ENCODE results near the gene VIPR2.

DNA sequence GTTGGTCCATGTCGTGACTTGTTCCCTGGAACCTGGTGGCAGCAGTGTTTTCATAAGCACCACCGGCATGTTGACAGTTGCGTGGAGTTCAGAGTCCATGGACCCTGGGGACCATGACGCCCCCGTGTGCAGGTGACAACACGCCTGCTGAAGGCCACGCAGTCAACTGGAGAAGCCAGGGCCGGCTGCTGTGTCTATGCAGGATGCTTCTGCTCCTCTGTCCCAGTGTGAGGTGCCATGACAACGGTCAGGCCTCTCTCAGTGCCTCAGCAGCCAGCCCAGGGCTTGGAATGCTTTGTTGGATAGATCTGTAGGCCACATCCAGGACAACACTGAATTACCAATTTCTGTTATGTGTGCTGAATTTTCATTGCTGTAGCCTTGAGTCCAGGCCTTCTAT lies 10.7 kb upstream of the VIPR2 start:
- TF ChIP-seq, protein P1, sequence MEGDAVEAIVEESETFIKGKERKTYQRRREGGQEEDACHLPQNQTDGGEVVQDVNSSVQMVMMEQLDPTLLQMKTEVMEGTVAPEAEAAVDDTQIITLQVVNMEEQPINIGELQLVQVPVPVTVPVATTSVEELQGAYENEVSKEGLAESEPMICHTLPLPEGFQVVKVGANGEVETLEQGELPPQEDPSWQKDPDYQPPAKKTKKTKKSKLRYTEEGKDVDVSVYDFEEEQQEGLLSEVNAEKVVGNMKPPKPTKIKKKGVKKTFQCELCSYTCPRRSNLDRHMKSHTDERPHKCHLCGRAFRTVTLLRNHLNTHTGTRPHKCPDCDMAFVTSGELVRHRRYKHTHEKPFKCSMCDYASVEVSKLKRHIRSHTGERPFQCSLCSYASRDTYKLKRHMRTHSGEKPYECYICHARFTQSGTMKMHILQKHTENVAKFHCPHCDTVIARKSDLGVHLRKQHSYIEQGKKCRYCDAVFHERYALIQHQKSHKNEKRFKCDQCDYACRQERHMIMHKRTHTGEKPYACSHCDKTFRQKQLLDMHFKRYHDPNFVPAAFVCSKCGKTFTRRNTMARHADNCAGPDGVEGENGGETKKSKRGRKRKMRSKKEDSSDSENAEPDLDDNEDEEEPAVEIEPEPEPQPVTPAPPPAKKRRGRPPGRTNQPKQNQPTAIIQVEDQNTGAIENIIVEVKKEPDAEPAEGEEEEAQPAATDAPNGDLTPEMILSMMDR (IDR thresholded peaks at IDR 0.05), result no peak
- no peak for TF ChIP-seq POLR2A (IDR thresholded peaks at IDR 0.05)
